ENCODE measurements around the gene RELCH. TPM values are rescaled to one million over a fixed set of nuclear protein-coding genes. Genes with fewer than 3 reads are reported as not detected.
A peak's percentile ranks its signal among the peaks of the same experiment; 100 is the strongest.

Gene RELCH
- total and polyA plus RNA-seq, 10 of the 15 experiments (the other 5 are each of a cell fraction or from before 2014, with no cell fraction given), result 3.1 to 23.6 (median 14.5) TPM

- no peak for TF ChIP-seq ZNF592 (IDR thresholded peaks at IDR 0.05)
- TF ChIP-seq IKZF2 (IDR thresholded peaks at IDR 0.05), result 0 out of 4 replicates have a peak, but pooled peaks of 1 of the 2 experiments have one; percentile 10
- TF ChIP-seq MEF2A (IDR thresholded peaks at IDR 0.05; ENCODE audit: insufficient read depth, low read depth, low read length), result 0 out of 2 replicates have a peak, but pooled peaks have one; percentile 13
These were observed 151.5 kb downstream of the RELCH start (continued) for GRCh38 chr18:62338446-62339105.

- Histone ChIP-seq H4K20me1 (ENCODE audit: control insufficient read depth, insufficient read depth) (no peaks in the 10 kb centered on the region), H3K27me3 (replicated peaks in 1 of 2; ENCODE audit: control insufficient read depth in 2 of 2, insufficient read depth in 2 of 2, low read length in 1 of 2) (no peaks in the 10 kb centered on the region), H2AFZ (ENCODE audit: control insufficient read depth, low read depth, low read length) (no peak overlapping the region), H3K9me3 (replicated peaks; ENCODE audit: control insufficient read depth, insufficient read depth, low read length) (no peaks in the 10 kb centered on the region), H3K9ac (ENCODE audit: control insufficient read depth, insufficient read depth, low read length) (no peak overlapping the region), H3K79me2 (ENCODE audit: control insufficient read depth, insufficient read depth, low read length) (no peaks in the 10 kb centered on the region), H3K36me3 (ENCODE audit: control insufficient read depth in 2 of 2, insufficient read depth in 2 of 2, low read length in 1 of 2) (no peaks in the 10 kb centered on the region), H3K27ac (ENCODE audit: control insufficient read depth, insufficient read depth) (no peak overlapping the region), H3K4me2 (ENCODE audit: control insufficient read depth, insufficient read depth) (no peak overlapping the region), H3K4me1 (ENCODE audit: control insufficient read depth, insufficient read depth, low read length) (no peaks in the 10 kb centered on the region), H3K4me3 (no peak overlapping the region)
- no TSS peak for BruUV-seq (replicated peaks)
- WGBS (ENCODE audit: insufficient coverage, insufficient replicate concordance, low lambda C conversion rate, missing lambda C conversion rate), result 51% methylated on average over 15 of the region's 15 CpGs
- SMC1A ChIA-PET (ENCODE audit: uncharacterized antibody, unreplicated experiment), result no interaction called here
- POLR2A ChIA-PET, result interaction anchor here (0.6 kb wide), 2 partner anchors 183 to 250 kb away, joined by 3 to 4 read pairs; no protein-coding TSS in a partner anchor
- CTCF ChIA-PET, result interaction anchor here (0.8 to 1.6 kb wide), 5 partner anchors 11 to 152 kb away, joined by 3 to 6 read pairs (median 4); no protein-coding TSS in a partner anchor
- no peak for FAIRE-seq
- intact Hi-C loops (cut with micrococcal nuclease; ENCODE audit: unreplicated experiment) (no loop called here), in situ Hi-C loops (cut with MboI) (no loop called here)
- ATAC-seq, result no peak
- RAD21 ChIA-PET (ENCODE audit: unreplicated experiment), result interaction anchor here (0.9 kb wide), 1 partner anchor 12 kb away, joined by 4 read pairs; no protein-coding TSS in a partner anchor
- no peak for DNase-seq (ENCODE audit: low read depth, low spot score)
- TF ChIP-seq MTA2 (IDR thresholded peaks at IDR 0.05; ENCODE audit: low read depth), result no peak
- no peak for TF ChIP-seq SRF (IDR thresholded peaks at IDR 0.05; ENCODE audit: low read depth in 2 of 2, low read length in 2 of 2)
- no peak for TF ChIP-seq WRNIP1 (IDR thresholded peaks at IDR 0.05; ENCODE audit: borderline replicate concordance, low read depth, low read length)
- no peak for TF ChIP-seq ELK1 (IDR thresholded peaks at IDR 0.05; ENCODE audit: low read depth, low read length)
- TF ChIP-seq E2F4 (IDR thresholded peaks at IDR 0.05; ENCODE audit: low read depth, low read length), result no peak
- no peak for TF ChIP-seq MAX (IDR thresholded peaks at IDR 0.05; ENCODE audit: low read depth, low read length)
- TF ChIP-seq NFXL1 (IDR thresholded peaks at IDR 0.05; ENCODE audit: borderline replicate concordance), result no peak
- TF ChIP-seq FOS (IDR thresholded peaks at IDR 0.05; ENCODE audit: borderline replicate concordance, extremely low read depth, insufficient read length), result no peak
- TF ChIP-seq SREBF2 (IDR thresholded peaks at IDR 0.05; ENCODE audit: low read length), result no peak
- TF ChIP-seq SMAD5 (IDR thresholded peaks at IDR 0.05; ENCODE audit: low read depth), result no peak
- TF ChIP-seq HDGF (IDR thresholded peaks at IDR 0.05), result no peak
These were observed 152.3 kb downstream of the RELCH start for GRCh38 chr18:62339106-62339988.
